Measurements from ENCODE around the gene PGP.
"Not testable (repeated sequence)": the region's sequence is repeated elsewhere in the genome, so short reads cannot be mapped to it uniquely, and the experiment has no call there.

PGP gene

GRCh38 chr16:2214719-2214968 is at the start of gene PGP:
Gene PGP (minus strand): TSS chr16:2214840. CDS start chr16:2214777, 63 bp downstream.
- DNase-seq (ENCODE audit: extremely low spot score, insufficient read length, low read depth) (no peak), FAIRE-seq (no peak)

GRCh38 chr16:2263026-2263425 is 48.4 kb upstream of the PGP start:
- not testable (repeated sequence) for FAIRE-seq; DNase-seq (ENCODE audit: extremely low spot score, insufficient read length, low read depth)

GRCh38 chr16:2260250-2260649 is 45.6 kb upstream of the PGP start:
- FAIRE-seq (no peak), DNase-seq (ENCODE audit: extremely low spot score, insufficient read length, low read depth) (no peak)

GRCh38 chr16:2258530-2258929 is 43.9 kb upstream of the PGP start:
- not testable (repeated sequence) for DNase-seq (ENCODE audit: extremely low spot score, insufficient read length, low read depth); FAIRE-seq

- no peak for FAIRE-seq
- no peak for DNase-seq (ENCODE audit: extremely low spot score, insufficient read length, low read depth)
These were observed 43.1 kb upstream of the PGP start for GRCh38 chr16:2257726-2258125.

- DNase-seq (ENCODE audit: extremely low spot score, insufficient read length, low read depth) (no peak), FAIRE-seq (no peak)
These were observed 42.0 kb upstream of the PGP start for GRCh38 chr16:2256531-2257140.

GRCh38 chr16:2253293-2253692 is 38.7 kb upstream of the PGP start:
- no peak for DNase-seq (ENCODE audit: extremely low spot score, insufficient read length, low read depth)
- no peak for FAIRE-seq

GRCh38 chr16:2252806-2253148 is 38.1 kb upstream of the PGP start:
- FAIRE-seq (peak; percentile 9), DNase-seq (ENCODE audit: extremely low spot score, insufficient read length, low read depth) (no peak)

GRCh38 chr16:2251296-2252111 is 36.9 kb upstream of the PGP start, which contains the start of gene ECI1:
Gene ECI1 (minus strand): TSS chr16:2251587. CDS start chr16:2251566, 21 bp downstream.
- DNase-seq (ENCODE audit: extremely low spot score, insufficient read length, low read depth) (peak; percentile 100), FAIRE-seq (peak; percentile 91)

- DNase-seq (ENCODE audit: extremely low spot score, insufficient read length, low read depth) (no peak), FAIRE-seq (peak; percentile 66)
These were observed 36.1 kb upstream of the PGP start for GRCh38 chr16:2250652-2251295.

- DNase-seq (ENCODE audit: extremely low spot score, insufficient read length, low read depth), result no peak
- no peak for FAIRE-seq
These were observed 31.8 kb upstream of the PGP start for GRCh38 chr16:2246301-2246885.

GRCh38 chr16:2244926-2245795 is 30.5 kb upstream of the PGP start:
- no peak for FAIRE-seq

GRCh38 chr16:2244301-2244700 is 29.7 kb upstream of the PGP start:
- no peak for DNase-seq (ENCODE audit: extremely low spot score, insufficient read length, low read depth)
- no peak for FAIRE-seq

More at GRCh38 chr16:2244926-2245795, 30.5 kb upstream of the PGP start:
- DNase-seq (ENCODE audit: extremely low spot score, insufficient read length, low read depth), result no peak

GRCh38 chr16:2243781-2244180 is 29.1 kb upstream of the PGP start:
- DNase-seq (ENCODE audit: extremely low spot score, insufficient read length, low read depth) (no peak), FAIRE-seq (no peak)

- DNase-seq (ENCODE audit: extremely low spot score, insufficient read length, low read depth), result no peak
- no peak for FAIRE-seq
These were observed 28.4 kb upstream of the PGP start for GRCh38 chr16:2243031-2243528.

GRCh38 chr16:2242598-2242997 is 28.0 kb upstream of the PGP start:
- FAIRE-seq, result no peak

GRCh38 chr16:2240331-2240730 is 25.7 kb upstream of the PGP start:
- not testable (repeated sequence) for DNase-seq (ENCODE audit: extremely low spot score, insufficient read length, low read depth); FAIRE-seq

More at GRCh38 chr16:2242598-2242997, 28.0 kb upstream of the PGP start:
- no peak for DNase-seq (ENCODE audit: extremely low spot score, insufficient read length, low read depth)

- no peak for DNase-seq (ENCODE audit: extremely low spot score, insufficient read length, low read depth)
- no peak for FAIRE-seq
These were observed 24.4 kb upstream of the PGP start for GRCh38 chr16:2238838-2239675.

Data from GM18507 (cell line).